ENCODE results near the gene RCOR1.

The RCOR1 gene

GRCh38 chr14:102736956-102737355 lies 144.5 kb downstream of the RCOR1 start:
- peaks cover 9% of the 10 kb centered on the region for H3K9me3 ChIP-seq (ENCODE audit: control insufficient read depth, low read length)
- WGBS, 2 experiments (ENCODE audit: insufficient coverage in 2 of 2) = 83 to 87% methylated on average over 2 to 3 of the region's 3 CpGs
- H3K36me3 ChIP-seq (ENCODE audit: control insufficient read depth, insufficient read depth, low read length) = peaks cover 32% of the 10 kb centered on the region
- H3K27ac ChIP-seq (ENCODE audit: low read depth, low read length, severe bottlenecking) = no peak overlapping the region
- no peaks in the 10 kb centered on the region for H3K4me1 ChIP-seq (ENCODE audit: control insufficient read depth, insufficient read depth, low read length, poor library complexity, severe bottlenecking)
- no peak overlapping the region for H3K4me3 ChIP-seq (ENCODE audit: extremely low read depth, insufficient read depth, low read length, poor library complexity, severe bottlenecking)

- H3K4me1 ChIP-seq (ENCODE audit: control insufficient read depth, insufficient read depth, low read length, poor library complexity, severe bottlenecking) = no peaks in the 10 kb centered on the region
- 93 to 97% methylated on average over 17 to 18 of the region's 18 CpGs for WGBS, 2 experiments (ENCODE audit: insufficient coverage in 2 of 2)
- peaks cover 9% of the 10 kb centered on the region for H3K9me3 ChIP-seq (ENCODE audit: control insufficient read depth, low read length)
- no peak overlapping the region for H3K27ac ChIP-seq (ENCODE audit: low read depth, low read length, severe bottlenecking)
- H3K36me3 ChIP-seq (ENCODE audit: control insufficient read depth, insufficient read depth, low read length) = peaks cover 33% of the 10 kb centered on the region
- H3K4me3 ChIP-seq (ENCODE audit: extremely low read depth, insufficient read depth, low read length, poor library complexity, severe bottlenecking) = no peak overlapping the region
Measured at GRCh38 chr14:102737402-102738372, 145.2 kb downstream of the RCOR1 start.

- Histone ChIP-seq H3K27ac (ENCODE audit: low read depth, low read length, severe bottlenecking) (no peak overlapping the region), H3K9me3 (ENCODE audit: control insufficient read depth, low read length) (peaks cover 9% of the 10 kb centered on the region), H3K36me3 (ENCODE audit: control insufficient read depth, insufficient read depth, low read length) (peaks cover 29% of the 10 kb centered on the region), H3K4me3 (ENCODE audit: extremely low read depth, insufficient read depth, low read length, poor library complexity, severe bottlenecking) (no peak overlapping the region), H3K4me1 (ENCODE audit: control insufficient read depth, insufficient read depth, low read length, poor library complexity, severe bottlenecking) (no peaks in the 10 kb centered on the region)
- WGBS, 2 experiments (ENCODE audit: insufficient coverage in 2 of 2) = 93 to 94% methylated on average over 9 of the region's 11 CpGs
Measured at GRCh38 chr14:102738373-102739189, 146.1 kb downstream of the RCOR1 start.

- Histone ChIP-seq H3K9me3 (ENCODE audit: control insufficient read depth, low read length) (peaks cover 9% of the 10 kb centered on the region), H3K4me3 (ENCODE audit: extremely low read depth, insufficient read depth, low read length, poor library complexity, severe bottlenecking) (no peak overlapping the region), H3K4me1 (ENCODE audit: control insufficient read depth, insufficient read depth, low read length, poor library complexity, severe bottlenecking) (no peaks in the 10 kb centered on the region), H3K36me3 (ENCODE audit: control insufficient read depth, insufficient read depth, low read length) (peaks cover 25% of the 10 kb centered on the region), H3K27ac (ENCODE audit: low read depth, low read length, severe bottlenecking) (no peak overlapping the region)
- WGBS, 2 experiments (ENCODE audit: insufficient coverage in 2 of 2) = 90 to 94% methylated on average over 2 to 3 of the region's 3 CpGs
Measured at GRCh38 chr14:102739190-102739469, 146.7 kb downstream of the RCOR1 start.

GRCh38 chr14:102746634-102747438 lies 154.4 kb downstream of the RCOR1 start:
- Histone ChIP-seq H3K4me1 (ENCODE audit: control insufficient read depth, insufficient read depth, low read length, poor library complexity, severe bottlenecking) (no peaks in the 10 kb centered on the region), H3K4me3 (ENCODE audit: extremely low read depth, insufficient read depth, low read length, poor library complexity, severe bottlenecking) (no peak overlapping the region), H3K27ac (ENCODE audit: low read depth, low read length, severe bottlenecking) (no peak overlapping the region), H3K36me3 (ENCODE audit: control insufficient read depth, insufficient read depth, low read length) (peaks cover 26% of the 10 kb centered on the region), H3K9me3 (ENCODE audit: control insufficient read depth, low read length) (no peaks in the 10 kb centered on the region)
- WGBS, 2 experiments (ENCODE audit: insufficient coverage in 2 of 2) = 95 to 97% methylated on average over 20 to 23 of the region's 28 CpGs

- no peak overlapping the region for H3K4me3 ChIP-seq (ENCODE audit: extremely low read depth, insufficient read depth, low read length, poor library complexity, severe bottlenecking)
- WGBS, 2 experiments (ENCODE audit: insufficient coverage in 2 of 2) = 91 to 99% methylated on average over 8 of the region's 8 CpGs
- H3K36me3 ChIP-seq (ENCODE audit: control insufficient read depth, insufficient read depth, low read length) = peaks cover 26% of the 10 kb centered on the region
- H3K27ac ChIP-seq (ENCODE audit: low read depth, low read length, severe bottlenecking) = no peak overlapping the region
- no peaks in the 10 kb centered on the region for H3K9me3 ChIP-seq (ENCODE audit: control insufficient read depth, low read length)
- no peaks in the 10 kb centered on the region for H3K4me1 ChIP-seq (ENCODE audit: control insufficient read depth, insufficient read depth, low read length, poor library complexity, severe bottlenecking)
Measured at GRCh38 chr14:102748806-102749205, 156.4 kb downstream of the RCOR1 start.

GRCh38 chr14:102749393-102750305 lies 157.2 kb downstream of the RCOR1 start:
- no peaks in the 10 kb centered on the region for H3K4me1 ChIP-seq (ENCODE audit: control insufficient read depth, insufficient read depth, low read length, poor library complexity, severe bottlenecking)
- no peak overlapping the region for H3K27ac ChIP-seq (ENCODE audit: low read depth, low read length, severe bottlenecking)
- H3K36me3 ChIP-seq (ENCODE audit: control insufficient read depth, insufficient read depth, low read length) = peaks cover 31% of the 10 kb centered on the region
- H3K4me3 ChIP-seq (ENCODE audit: extremely low read depth, insufficient read depth, low read length, poor library complexity, severe bottlenecking) = no peak overlapping the region
- H3K9me3 ChIP-seq (ENCODE audit: control insufficient read depth, low read length) = no peaks in the 10 kb centered on the region
- 88 to 91% methylated on average over 31 of the region's 33 CpGs for WGBS, 2 experiments (ENCODE audit: insufficient coverage in 2 of 2)

GRCh38 chr14:102750376-102750775 lies 157.9 kb downstream of the RCOR1 start:
- H3K4me3 ChIP-seq (ENCODE audit: extremely low read depth, insufficient read depth, low read length, poor library complexity, severe bottlenecking) = no peak overlapping the region
- no peaks in the 10 kb centered on the region for H3K4me1 ChIP-seq (ENCODE audit: control insufficient read depth, insufficient read depth, low read length, poor library complexity, severe bottlenecking)
- WGBS, 2 experiments (ENCODE audit: insufficient coverage in 2 of 2) = 93 to 95% methylated on average over 11 to 14 of the region's 14 CpGs
- peaks cover 31% of the 10 kb centered on the region for H3K36me3 ChIP-seq (ENCODE audit: control insufficient read depth, insufficient read depth, low read length)
- no peak overlapping the region for H3K27ac ChIP-seq (ENCODE audit: low read depth, low read length, severe bottlenecking)
- no peaks in the 10 kb centered on the region for H3K9me3 ChIP-seq (ENCODE audit: control insufficient read depth, low read length)

GRCh38 chr14:102751088-102751487 lies 158.6 kb downstream of the RCOR1 start:
- peaks cover 27% of the 10 kb centered on the region for H3K36me3 ChIP-seq (ENCODE audit: control insufficient read depth, insufficient read depth, low read length)
- no peak overlapping the region for H3K27ac ChIP-seq (ENCODE audit: low read depth, low read length, severe bottlenecking)
- 94 to 95% methylated on average over 11 to 14 of the region's 16 CpGs for WGBS, 2 experiments (ENCODE audit: insufficient coverage in 2 of 2)
- no peaks in the 10 kb centered on the region for H3K4me1 ChIP-seq (ENCODE audit: control insufficient read depth, insufficient read depth, low read length, poor library complexity, severe bottlenecking)
- H3K9me3 ChIP-seq (ENCODE audit: control insufficient read depth, low read length) = no peaks in the 10 kb centered on the region
- H3K4me3 ChIP-seq (ENCODE audit: extremely low read depth, insufficient read depth, low read length, poor library complexity, severe bottlenecking) = no peak overlapping the region

Measured in mesodermal cell (in vitro differentiated cells).